ENCODE data around the gene TMED4. TPM values are rescaled to one million over a fixed set of nuclear protein-coding genes. Genes with fewer than 3 reads are reported as not detected.

Gene TMED4
- total and polyA plus RNA-seq, 10 of the 15 experiments (the other 5 are each of a cell fraction or from before 2014, with no cell fraction given): 20.8 to 71.3 (median 51.0) TPM

- no peaks in the 10 kb centered on the region for H3K79me2 ChIP-seq (ENCODE audit: control insufficient read depth, insufficient read depth, low read length)
- H3K36me3 ChIP-seq (ENCODE audit: control insufficient read depth in 2 of 2, insufficient read depth in 2 of 2, low read length in 1 of 2): no peaks in the 10 kb centered on the region
- in situ Hi-C loops (cut with MboI): no loop called here
- no peak overlapping the region for H2AFZ ChIP-seq (ENCODE audit: control insufficient read depth, low read depth, low read length)
- FAIRE-seq (no peak), ATAC-seq (no peak), DNase-seq (ENCODE audit: low read depth, low spot score) (no peak)
- RAD21 ChIA-PET (ENCODE audit: unreplicated experiment): interaction anchor here (2.0 kb wide), 1 partner anchor 17 kb away, joined by 4 read pairs; no protein-coding TSS in a partner anchor
- H3K4me1 ChIP-seq (ENCODE audit: control insufficient read depth, insufficient read depth, low read length): no peaks in the 10 kb centered on the region
- 33% methylated on average over 3 of the region's 3 CpGs for WGBS (ENCODE audit: insufficient coverage, insufficient replicate concordance, low lambda C conversion rate, missing lambda C conversion rate)
- H3K9me3 ChIP-seq (replicated peaks; ENCODE audit: control insufficient read depth, insufficient read depth, low read length): no peaks in the 10 kb centered on the region
- intact Hi-C loops (cut with micrococcal nuclease; ENCODE audit: unreplicated experiment): no loop called here
- H3K9ac ChIP-seq (ENCODE audit: control insufficient read depth, insufficient read depth, low read length): no peak overlapping the region
- TF ChIP-seq, protein P1, sequence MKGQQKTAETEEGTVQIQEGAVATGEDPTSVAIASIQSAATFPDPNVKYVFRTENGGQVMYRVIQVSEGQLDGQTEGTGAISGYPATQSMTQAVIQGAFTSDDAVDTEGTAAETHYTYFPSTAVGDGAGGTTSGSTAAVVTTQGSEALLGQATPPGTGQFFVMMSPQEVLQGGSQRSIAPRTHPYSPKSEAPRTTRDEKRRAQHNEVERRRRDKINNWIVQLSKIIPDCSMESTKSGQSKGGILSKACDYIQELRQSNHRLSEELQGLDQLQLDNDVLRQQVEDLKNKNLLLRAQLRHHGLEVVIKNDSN (IDR thresholded peaks at IDR 0.05; ENCODE audit: borderline replicate concordance, extremely low read length, insufficient read depth, low read depth, low read length): no peak
- no peak for TF ChIP-seq ATF7 (IDR thresholded peaks at IDR 0.05; ENCODE audit: low read depth)
- no peak for TF ChIP-seq TCF3 (IDR thresholded peaks at IDR 0.05; ENCODE audit: borderline replicate concordance, insufficient read depth, low read depth, low read length)
- TF ChIP-seq SMAD1 (IDR thresholded peaks at IDR 0.05; ENCODE audit: low read depth, partially characterized antibody): no peak
- no peak for TF ChIP-seq MLLT1 (IDR thresholded peaks at IDR 0.05)
- no peak for TF ChIP-seq YY1 (IDR thresholded peaks at IDR 0.05; ENCODE audit: low read depth, low read length)
- TF ChIP-seq, protein P2, sequence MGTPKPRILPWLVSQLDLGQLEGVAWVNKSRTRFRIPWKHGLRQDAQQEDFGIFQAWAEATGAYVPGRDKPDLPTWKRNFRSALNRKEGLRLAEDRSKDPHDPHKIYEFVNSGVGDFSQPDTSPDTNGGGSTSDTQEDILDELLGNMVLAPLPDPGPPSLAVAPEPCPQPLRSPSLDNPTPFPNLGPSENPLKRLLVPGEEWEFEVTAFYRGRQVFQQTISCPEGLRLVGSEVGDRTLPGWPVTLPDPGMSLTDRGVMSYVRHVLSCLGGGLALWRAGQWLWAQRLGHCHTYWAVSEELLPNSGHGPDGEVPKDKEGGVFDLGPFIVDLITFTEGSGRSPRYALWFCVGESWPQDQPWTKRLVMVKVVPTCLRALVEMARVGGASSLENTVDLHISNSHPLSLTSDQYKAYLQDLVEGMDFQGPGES (IDR thresholded peaks at IDR 0.05): no peak
- no peak for TF ChIP-seq ZSCAN29 (IDR thresholded peaks at IDR 0.05)
- no peak for TF ChIP-seq NFXL1 (IDR thresholded peaks at IDR 0.05; ENCODE audit: borderline replicate concordance)
- no peak for TF ChIP-seq RELA (IDR thresholded peaks at IDR 0.05; ENCODE audit: borderline replicate concordance, partially characterized antibody)
- TF ChIP-seq NR2C2 (IDR thresholded peaks at IDR 0.05; ENCODE audit: borderline replicate concordance, control insufficient read depth, insufficient read length, low read depth): no peak
- TF ChIP-seq NBN (IDR thresholded peaks at IDR 0.05): no peak
- TF ChIP-seq BHLHE40 (IDR thresholded peaks at IDR 0.05; ENCODE audit: borderline replicate concordance in 1 of 2, low read depth in 2 of 2, low read length in 1 of 2): no peak
- TF ChIP-seq, protein P3, sequence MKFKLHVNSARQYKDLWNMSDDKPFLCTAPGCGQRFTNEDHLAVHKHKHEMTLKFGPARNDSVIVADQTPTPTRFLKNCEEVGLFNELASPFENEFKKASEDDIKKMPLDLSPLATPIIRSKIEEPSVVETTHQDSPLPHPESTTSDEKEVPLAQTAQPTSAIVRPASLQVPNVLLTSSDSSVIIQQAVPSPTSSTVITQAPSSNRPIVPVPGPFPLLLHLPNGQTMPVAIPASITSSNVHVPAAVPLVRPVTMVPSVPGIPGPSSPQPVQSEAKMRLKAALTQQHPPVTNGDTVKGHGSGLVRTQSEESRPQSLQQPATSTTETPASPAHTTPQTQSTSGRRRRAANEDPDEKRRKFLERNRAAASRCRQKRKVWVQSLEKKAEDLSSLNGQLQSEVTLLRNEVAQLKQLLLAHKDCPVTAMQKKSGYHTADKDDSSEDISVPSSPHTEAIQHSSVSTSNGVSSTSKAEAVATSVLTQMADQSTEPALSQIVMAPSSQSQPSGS (IDR thresholded peaks at IDR 0.05; ENCODE audit: low read length): no peak
- no peak for TF ChIP-seq EZH2 (IDR thresholded peaks at IDR 0.05; ENCODE audit: borderline replicate concordance, control insufficient read depth, low read depth, low read length)
- no peak for TF ChIP-seq SRF (IDR thresholded peaks at IDR 0.05; ENCODE audit: low read depth in 2 of 2, low read length in 2 of 2)
- no peak for TF ChIP-seq SREBF2 (IDR thresholded peaks at IDR 0.05; ENCODE audit: low read length)
- TF ChIP-seq FOS (IDR thresholded peaks at IDR 0.05; ENCODE audit: borderline replicate concordance, extremely low read depth, insufficient read length): no peak
- no peak for TF ChIP-seq CREM (IDR thresholded peaks at IDR 0.05; ENCODE audit: low read depth)
- TF ChIP-seq ZNF217 (IDR thresholded peaks at IDR 0.05): no peak
- CTCF ChIA-PET: interaction anchor here (0.7 to 2.1 kb wide), 5 partner anchors 9 to 595 kb away, joined by 3 to 12 read pairs (median 5); no protein-coding TSS in a partner anchor
- SMC1A ChIA-PET (ENCODE audit: uncharacterized antibody, unreplicated experiment): no interaction called here
- H4K20me1 ChIP-seq (ENCODE audit: control insufficient read depth, insufficient read depth): no peaks in the 10 kb centered on the region
- H3K4me3 ChIP-seq: no peak overlapping the region
- POLR2A ChIA-PET: no interaction called here
- H3K27ac ChIP-seq (ENCODE audit: control insufficient read depth, insufficient read depth): no peak overlapping the region
- H3K4me2 ChIP-seq (ENCODE audit: control insufficient read depth, insufficient read depth): no peak overlapping the region
- BruUV-seq (replicated peaks): no TSS peak
- no peaks in the 10 kb centered on the region; a peak in 2 of 4 replicates for H3K27me3 ChIP-seq (replicated peaks in 1 of 2; ENCODE audit: control insufficient read depth in 2 of 2, insufficient read depth in 2 of 2, low read length in 1 of 2)
These were observed 33.1 kb downstream of the TMED4 start for GRCh38 chr7:44548893-44549292.
